GM12873 (cell line): ENCODE data around the gene GSTM5.

Experiments
- TF ChIP-seq, protein P1 (sequence below): IDR thresholded peaks from 2 replicates; pipeline ENCODE4 v1.5.1; 2012; ENCODE audit warnings: low read depth, mild to moderate bottlenecking, moderate library complexity, low read length, control low read depth; ENCODE audit not compliant: insufficient read depth; ENCODE audit errors: missing control alignments

GSTM5 gene

DNA sequence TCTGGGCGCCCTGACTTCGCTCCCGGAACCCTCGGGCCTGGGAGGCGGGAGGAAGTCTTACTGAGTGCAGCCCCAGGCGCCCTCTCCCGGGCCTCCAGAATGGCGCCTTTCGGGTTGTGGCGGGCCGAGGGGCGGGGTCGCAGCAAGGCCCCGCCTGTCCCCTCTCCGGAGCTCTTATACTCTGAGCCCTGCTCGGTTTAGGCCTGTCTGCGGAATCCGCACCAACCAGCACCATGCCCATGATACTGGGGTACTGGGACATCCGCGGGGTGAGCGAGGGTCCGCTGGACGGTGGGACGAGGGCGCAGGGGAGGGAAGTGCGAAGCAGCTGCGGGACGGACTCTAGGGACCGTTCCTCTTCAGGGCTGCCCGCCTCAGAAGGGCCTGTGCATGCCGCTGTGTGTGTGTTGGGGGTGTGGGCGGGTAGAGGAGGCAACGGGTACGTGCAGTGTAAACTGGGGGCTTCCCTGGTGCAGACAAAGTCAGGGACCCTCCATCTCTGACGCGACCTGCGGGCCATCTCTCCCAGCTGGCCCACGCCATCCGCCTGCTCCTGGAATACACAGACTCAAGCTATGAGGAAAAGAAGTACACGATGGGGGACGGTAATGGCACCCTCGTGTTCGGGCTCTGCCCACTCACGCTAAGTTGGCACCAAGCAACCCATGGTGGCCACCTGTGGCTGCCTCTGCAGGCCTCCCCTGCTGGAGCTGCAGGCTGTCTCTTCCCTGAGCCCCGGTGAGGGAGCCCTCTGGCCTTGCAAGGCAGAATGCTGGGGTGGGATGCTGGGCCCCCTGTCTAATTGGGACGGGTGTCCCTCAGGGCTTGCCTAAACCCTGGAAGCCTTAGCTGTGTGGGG, 24.2 kb upstream of the GSTM5 start, which contains the start of gene GSTM1:
Gene GSTM1, plus strand, starts transcription at position 177 of the 859 bp plus-strand sequence. Its CDS starts 57 bp downstream, at position 234.
- TF ChIP-seq, protein P1, sequence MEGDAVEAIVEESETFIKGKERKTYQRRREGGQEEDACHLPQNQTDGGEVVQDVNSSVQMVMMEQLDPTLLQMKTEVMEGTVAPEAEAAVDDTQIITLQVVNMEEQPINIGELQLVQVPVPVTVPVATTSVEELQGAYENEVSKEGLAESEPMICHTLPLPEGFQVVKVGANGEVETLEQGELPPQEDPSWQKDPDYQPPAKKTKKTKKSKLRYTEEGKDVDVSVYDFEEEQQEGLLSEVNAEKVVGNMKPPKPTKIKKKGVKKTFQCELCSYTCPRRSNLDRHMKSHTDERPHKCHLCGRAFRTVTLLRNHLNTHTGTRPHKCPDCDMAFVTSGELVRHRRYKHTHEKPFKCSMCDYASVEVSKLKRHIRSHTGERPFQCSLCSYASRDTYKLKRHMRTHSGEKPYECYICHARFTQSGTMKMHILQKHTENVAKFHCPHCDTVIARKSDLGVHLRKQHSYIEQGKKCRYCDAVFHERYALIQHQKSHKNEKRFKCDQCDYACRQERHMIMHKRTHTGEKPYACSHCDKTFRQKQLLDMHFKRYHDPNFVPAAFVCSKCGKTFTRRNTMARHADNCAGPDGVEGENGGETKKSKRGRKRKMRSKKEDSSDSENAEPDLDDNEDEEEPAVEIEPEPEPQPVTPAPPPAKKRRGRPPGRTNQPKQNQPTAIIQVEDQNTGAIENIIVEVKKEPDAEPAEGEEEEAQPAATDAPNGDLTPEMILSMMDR = no peak

DNA sequence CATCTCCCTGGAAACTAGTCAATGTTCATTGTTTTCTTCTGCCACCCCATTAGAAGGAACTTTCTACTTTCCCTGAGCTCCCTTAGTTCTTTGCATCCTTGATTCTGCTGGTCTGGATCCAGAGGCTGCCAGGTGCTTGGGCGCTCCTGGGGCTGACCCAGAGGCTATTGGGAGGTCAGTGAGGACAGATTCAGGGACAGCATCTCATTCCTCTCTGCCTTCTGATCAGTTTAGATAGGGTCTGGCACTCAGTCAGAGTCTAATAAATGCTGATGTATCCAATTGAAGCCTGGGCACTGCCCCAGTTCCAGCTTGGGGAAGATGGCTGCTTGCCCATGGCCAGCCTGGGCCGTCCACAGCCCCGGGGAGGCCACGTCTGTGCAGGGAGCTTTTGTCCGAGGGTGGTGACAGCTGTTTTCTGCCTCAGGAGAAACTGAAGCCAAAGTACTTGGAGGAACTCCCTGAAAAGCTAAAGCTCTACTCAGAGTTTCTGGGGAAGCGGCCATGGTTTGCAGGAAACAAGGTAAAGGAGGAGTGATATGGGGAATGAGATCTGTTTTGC, 22.1 kb upstream of the GSTM5 start:
- TF ChIP-seq, protein P1 = no peak

DNA sequence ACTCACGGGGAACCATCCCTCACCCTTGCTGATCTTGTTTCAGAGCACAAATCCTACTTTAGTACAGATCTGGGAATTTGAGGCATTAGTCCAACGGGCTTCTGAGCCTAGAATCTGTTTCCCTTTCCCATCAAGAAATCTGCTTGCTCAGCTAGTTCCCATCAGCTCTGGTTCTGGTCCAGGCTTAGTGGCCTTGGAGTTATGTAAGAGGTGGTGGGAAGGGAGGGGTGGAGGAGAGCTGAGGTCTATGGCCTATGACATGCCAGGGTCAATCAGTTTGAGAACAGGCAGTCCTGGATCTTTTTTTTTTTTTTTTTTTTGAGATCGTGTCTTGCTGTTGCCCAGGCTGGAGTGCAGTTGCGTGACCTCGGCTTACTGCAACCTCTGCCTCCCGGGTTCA, 20.3 kb upstream of the GSTM5 start:
- TF ChIP-seq, protein P1 = no peak

DNA sequence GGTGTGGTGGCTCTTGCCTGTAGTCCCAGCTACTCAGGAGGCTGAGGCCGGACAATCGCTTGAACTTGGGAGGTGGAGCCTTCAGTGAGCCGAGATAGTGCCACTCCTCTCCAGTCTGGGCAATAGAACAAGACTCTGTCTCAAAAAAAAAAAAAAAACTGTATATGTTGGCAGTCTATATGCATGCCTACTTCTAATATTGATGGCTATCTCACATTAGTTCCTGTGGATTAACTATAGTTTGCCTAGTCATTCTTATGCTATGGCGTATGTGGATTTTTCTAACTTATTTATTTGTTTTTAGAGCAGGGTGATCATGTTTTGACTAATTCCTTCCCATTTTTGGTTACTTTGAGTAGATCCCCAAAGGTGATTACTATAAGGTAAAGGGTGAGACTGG, 15.0 kb upstream of the GSTM5 start:
- TF ChIP-seq, protein P1 = no peak

DNA sequence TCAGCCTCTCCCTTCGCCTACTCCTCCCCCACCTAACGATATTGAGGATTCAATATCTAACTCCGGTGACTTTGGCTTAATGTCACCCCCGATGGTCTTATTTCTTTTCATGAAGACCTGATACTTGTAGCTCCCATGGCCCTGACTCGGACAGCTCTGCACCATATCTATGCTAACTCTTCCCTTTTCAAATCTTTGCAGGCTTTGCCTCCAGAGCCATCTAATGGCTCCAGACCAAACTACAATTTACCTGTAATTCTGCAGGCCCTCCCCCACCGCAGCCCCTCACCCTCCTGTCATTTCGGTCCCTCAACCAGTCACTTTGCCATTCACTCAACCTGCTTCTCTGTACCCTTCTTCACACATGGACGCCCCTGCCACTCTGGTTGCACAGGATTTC, 7.9 kb upstream of the GSTM5 start:
- TF ChIP-seq, protein P1 = no peak

DNA sequence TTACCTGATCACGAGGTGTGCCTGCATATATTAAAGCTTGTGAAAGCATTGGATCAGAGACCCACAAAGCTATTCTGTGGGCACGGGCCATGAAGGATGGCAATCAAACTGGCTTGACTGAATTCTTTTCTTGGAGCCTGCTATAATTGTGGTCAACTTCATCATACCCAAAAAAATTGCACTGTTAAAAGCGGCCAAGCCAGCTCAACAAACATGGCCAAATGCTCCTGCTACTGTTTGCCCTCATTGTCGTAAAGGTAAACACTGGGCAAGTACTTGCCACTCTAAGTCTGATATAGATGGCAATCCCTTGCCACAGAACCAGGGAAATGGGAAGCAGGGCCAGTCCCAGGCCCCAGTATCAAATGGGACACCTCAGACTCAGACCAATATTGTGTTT, 6.6 kb upstream of the GSTM5 start:
- TF ChIP-seq, protein P1 = no peak

DNA sequence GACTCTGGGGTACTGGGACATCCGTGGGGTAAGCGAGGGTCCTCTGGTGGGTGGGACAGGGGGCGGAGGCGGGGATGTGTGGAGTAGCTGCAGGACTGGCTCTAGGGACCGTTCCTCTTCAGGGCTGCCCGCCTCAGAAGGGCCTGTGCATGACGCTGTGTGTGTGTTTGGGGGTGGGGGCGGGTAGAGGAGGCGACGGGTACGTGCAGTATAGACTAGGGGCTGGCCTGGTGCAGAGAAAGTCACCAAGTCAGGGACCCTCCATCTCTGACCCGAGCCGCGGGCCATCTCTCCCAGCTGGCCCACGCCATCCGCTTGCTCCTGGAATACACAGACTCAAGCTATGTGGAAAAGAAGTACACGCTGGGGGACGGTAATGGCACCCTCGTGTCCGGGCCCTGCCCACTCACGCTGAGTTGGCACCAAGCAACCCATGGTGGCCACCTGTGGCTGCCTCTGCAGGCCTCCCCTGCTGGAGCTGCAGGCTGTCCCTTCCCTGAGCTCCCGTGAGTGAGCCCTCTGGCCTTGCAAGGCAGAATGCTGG, 342 bp downstream of the GSTM5 start:
- TF ChIP-seq, protein P1 = no peak
